Adrenal gland (tissue), 5 donors: ENCODE data around the gene CACNA1D.

Experiments used
- POLR2A ChIP-seq, 2 donors: fragments of 450-650 bp; IDR thresholded peaks; one replicate each; pipeline ENCODE4 v1.6.1; 2017; ENCODE audit warnings: antibody characterized with exemption in 2 of 2, mild to moderate bottlenecking in 2 of 2, moderate library complexity in 1 of 2
- TF ChIP-seq, protein P1 (sequence below), 6 experiments: fragments of 450-650 bp in 4 of 6; fragments of 200-600 bp in 2 of 6; sonication (generic) in 1 of 6; IDR thresholded peaks; 1 replicate in 5 of 6; 2 replicates in 1 of 6; pipeline versions ENCODE4 v1.5.1 to v1.8.0; 2016 to 2021; ENCODE audit warnings: antibody characterized with exemption in 6 of 6, mild to moderate bottlenecking in 2 of 6, moderate library complexity in 1 of 6
- donor health status: DM: no; HTN: no; CAD: no.

DNA sequence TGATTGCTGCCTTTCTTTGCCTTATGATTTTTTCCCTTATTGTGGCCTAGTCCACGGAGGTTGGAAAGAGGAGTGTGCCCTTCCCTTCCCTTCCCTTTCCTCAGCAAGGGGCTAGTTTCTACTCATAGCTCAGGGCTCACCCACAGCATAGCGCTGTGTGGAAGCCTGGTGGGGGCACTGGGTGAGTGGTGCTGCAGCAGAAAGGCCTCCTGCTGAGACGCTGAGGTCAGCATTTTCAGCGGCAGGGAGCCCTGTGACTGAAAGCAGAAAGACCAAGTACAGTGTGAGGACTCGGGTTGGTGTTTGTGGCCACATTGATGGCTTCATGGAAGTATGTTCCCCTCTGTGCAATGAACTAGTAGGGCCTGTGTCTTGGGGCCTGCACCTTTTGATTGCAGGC is 21.9 kb downstream of the CACNA1D start:
- TF ChIP-seq POLR2A (IDR thresholded peaks at IDR 0.05) = no peak
- TF ChIP-seq, protein P1, sequence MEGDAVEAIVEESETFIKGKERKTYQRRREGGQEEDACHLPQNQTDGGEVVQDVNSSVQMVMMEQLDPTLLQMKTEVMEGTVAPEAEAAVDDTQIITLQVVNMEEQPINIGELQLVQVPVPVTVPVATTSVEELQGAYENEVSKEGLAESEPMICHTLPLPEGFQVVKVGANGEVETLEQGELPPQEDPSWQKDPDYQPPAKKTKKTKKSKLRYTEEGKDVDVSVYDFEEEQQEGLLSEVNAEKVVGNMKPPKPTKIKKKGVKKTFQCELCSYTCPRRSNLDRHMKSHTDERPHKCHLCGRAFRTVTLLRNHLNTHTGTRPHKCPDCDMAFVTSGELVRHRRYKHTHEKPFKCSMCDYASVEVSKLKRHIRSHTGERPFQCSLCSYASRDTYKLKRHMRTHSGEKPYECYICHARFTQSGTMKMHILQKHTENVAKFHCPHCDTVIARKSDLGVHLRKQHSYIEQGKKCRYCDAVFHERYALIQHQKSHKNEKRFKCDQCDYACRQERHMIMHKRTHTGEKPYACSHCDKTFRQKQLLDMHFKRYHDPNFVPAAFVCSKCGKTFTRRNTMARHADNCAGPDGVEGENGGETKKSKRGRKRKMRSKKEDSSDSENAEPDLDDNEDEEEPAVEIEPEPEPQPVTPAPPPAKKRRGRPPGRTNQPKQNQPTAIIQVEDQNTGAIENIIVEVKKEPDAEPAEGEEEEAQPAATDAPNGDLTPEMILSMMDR (IDR thresholded peaks at IDR 0.05) = no peak
